Measurements from ENCODE around the gene KIF1B. TPM values are rescaled to one million over a fixed set of nuclear protein-coding genes. Genes with fewer than 3 reads are reported as not detected.
A peak's percentile ranks its signal among the peaks of the same experiment; 100 is the strongest.

Gene KIF1B
- total and polyA plus RNA-seq, 9 of the 15 experiments (the other 6 are each of a cell fraction or from before 2014, with no cell fraction given), result 2.8 to 19.8 (median 11.9) TPM

DNA sequence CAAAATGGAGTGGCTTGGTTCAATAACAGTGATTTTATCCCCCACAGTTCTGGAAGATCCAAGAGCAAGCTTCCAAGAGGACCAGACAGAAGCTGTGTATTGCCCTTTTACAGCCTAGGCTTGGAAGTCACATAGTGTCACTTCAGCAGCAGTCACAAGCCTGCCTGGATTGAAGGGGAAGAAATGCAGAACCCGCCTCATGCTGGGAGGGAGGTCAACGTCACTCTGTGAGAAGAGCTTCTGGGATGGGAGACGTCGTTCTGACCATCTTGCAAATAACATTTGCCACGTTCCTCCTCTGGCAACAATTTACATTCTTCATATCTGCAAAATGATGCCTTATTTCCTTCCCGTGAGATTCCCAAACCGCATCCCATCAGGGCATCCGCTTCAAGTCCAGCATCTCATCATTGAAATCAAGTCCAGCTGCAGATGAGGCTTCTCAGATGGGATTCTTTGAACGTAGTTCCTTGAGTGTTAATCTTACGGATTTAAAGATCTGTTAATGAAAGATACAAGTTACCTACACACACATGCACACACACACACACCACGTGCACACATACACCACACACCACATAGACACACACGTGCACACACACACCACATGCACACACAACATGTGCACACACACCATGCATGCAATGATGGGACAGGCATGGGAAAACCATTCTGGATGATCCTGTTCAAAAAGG, 23.9 kb upstream of the KIF1B start:
- no TSS peak for BruUV-seq (replicated peaks)
- no peaks in the 10 kb centered on the region for H3K9me1 ChIP-seq (ENCODE audit: control insufficient read depth, insufficient read depth, low read length)
- no peak overlapping the region for H3K4me2 ChIP-seq (ENCODE audit: insufficient read depth, low read length)
- 0 out of 5 replicates have a peak, but pooled peaks cover 0 to 3% of the 10 kb centered on the region in 2 experiments for H3K27me3 ChIP-seq (ENCODE audit: control insufficient read depth in 2 of 2, insufficient read depth in 2 of 2, low read length in 2 of 2)
- no peaks in the 10 kb centered on the region; the same call in 2 of the 3 replicates for H3K36me3 ChIP-seq (ENCODE audit: control insufficient read depth, insufficient read depth, low read length)
- no peak for FAIRE-seq
- no peaks in the 10 kb centered on the region for H3K9me3 ChIP-seq (replicated peaks; ENCODE audit: control insufficient read depth, insufficient read depth, low read depth, low read length)
- ChIA-PET POLR2A (no interaction called here), CTCF (ENCODE audit: low intra/inter-chr PET ratio) (no interaction called here)
- H3K4me1 ChIP-seq (replicated peaks in 1 of 2; ENCODE audit: control insufficient read depth in 2 of 2, insufficient read depth in 2 of 2, low read length in 2 of 2), result no peaks in the 10 kb centered on the region
- H3K27ac ChIP-seq (ENCODE audit: extremely low read depth, low read depth, low read length), result no peak overlapping the region
- no peak for ATAC-seq
- H3K9ac ChIP-seq (ENCODE audit: insufficient read depth in 1 of 2, low read depth in 2 of 2, low read length in 2 of 2), result no peak overlapping the region
- H2AFZ ChIP-seq (ENCODE audit: low read depth, low read length), result no peak overlapping the region
- in situ Hi-C loops (cut with MboI), result no loop called here
- DNase-seq (ENCODE audit: extremely low read depth in 1 of 4, low spot score in 3 of 4), result no peak
- H3K4me3 ChIP-seq, result no peak overlapping the region
- TF ChIP-seq, protein P1, sequence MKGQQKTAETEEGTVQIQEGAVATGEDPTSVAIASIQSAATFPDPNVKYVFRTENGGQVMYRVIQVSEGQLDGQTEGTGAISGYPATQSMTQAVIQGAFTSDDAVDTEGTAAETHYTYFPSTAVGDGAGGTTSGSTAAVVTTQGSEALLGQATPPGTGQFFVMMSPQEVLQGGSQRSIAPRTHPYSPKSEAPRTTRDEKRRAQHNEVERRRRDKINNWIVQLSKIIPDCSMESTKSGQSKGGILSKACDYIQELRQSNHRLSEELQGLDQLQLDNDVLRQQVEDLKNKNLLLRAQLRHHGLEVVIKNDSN (CRISPR knock-in tag; IDR thresholded peaks at IDR 0.05), result 0 out of 2 replicates have a peak, but pooled peaks have one; percentile 29
- TF ChIP-seq, protein P2, sequence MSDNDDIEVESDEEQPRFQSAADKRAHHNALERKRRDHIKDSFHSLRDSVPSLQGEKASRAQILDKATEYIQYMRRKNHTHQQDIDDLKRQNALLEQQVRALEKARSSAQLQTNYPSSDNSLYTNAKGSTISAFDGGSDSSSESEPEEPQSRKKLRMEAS (CRISPR knock-in tag; IDR thresholded peaks at IDR 0.05), result peak; percentile 41; the same call in 1 of the 2 replicates
- TF ChIP-seq ZNF431 (CRISPR knock-in tag; IDR thresholded peaks at IDR 0.05) (no peak), HIVEP1 (CRISPR knock-in tag; IDR thresholded peaks at IDR 0.05) (no peak)
- no peaks in the 10 kb centered on the region for H3K79me2 ChIP-seq (ENCODE audit: control insufficient read depth, insufficient read depth, low read length)
- no peaks in the 10 kb centered on the region for H4K20me1 ChIP-seq (replicated peaks; ENCODE audit: control insufficient read depth, insufficient read depth, low read length)
- WGBS (ENCODE audit: insufficient coverage, low coverage, missing lambda C conversion rate), result 43% methylated on average over 12 of the region's 12 CpGs
- intact Hi-C loops (cut with micrococcal nuclease), result no loop called here
